Measurements from ENCODE around the gene OSBP2.

OSBP2 gene

GRCh38 chr22:30822216-30823014, 127.7 kb downstream of the OSBP2 start:
- no peak for DNase-seq

- DNase-seq = no peak
Measured at GRCh38 chr22:30823015-30823370, 128.3 kb downstream of the OSBP2 start.

- no peak for DNase-seq
Measured at GRCh38 chr22:30824096-30824495, 129.4 kb downstream of the OSBP2 start.

GRCh38 chr22:30824711-30825110, 130.0 kb downstream of the OSBP2 start:
- DNase-seq = no peak

DNA sequence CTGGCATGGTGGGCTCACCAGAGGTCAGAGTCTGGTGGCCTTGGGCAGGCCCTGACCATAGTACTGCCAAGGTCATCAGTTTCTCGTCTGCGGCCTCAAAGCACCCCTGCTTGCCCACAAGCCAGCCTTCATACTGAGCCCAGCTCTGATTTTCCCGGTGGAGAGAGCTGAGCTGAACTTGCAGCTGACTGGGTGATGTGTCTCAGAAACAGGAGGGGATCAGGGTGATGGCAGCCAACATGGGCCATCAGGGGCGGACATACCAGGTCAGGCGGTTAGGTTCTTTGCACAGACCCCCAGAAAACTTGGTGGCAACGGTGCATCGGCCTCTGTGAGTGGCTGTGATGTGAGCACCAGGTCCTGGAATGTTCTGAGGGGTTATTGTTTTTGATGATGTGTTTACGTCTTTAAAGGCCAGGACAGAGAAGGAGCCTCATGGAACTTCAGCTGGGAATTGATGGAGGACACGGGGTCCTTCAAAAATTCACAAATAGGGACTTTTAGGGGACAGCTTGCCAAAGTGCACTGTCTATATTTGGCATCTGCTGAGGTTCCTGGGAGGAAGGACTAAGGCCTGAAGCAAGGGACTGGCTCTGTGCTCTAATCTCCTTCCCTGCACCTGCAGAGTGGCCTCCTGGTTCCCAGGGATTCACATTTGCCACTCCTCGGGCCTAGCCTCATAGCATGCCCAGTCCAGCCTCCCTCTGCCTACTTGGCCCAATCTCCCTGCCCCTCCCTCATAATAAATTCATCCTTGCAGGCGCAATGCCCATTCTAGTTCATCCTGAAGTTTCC, 131.2 kb downstream of the OSBP2 start:
- DNase-seq = no peak

DNA sequence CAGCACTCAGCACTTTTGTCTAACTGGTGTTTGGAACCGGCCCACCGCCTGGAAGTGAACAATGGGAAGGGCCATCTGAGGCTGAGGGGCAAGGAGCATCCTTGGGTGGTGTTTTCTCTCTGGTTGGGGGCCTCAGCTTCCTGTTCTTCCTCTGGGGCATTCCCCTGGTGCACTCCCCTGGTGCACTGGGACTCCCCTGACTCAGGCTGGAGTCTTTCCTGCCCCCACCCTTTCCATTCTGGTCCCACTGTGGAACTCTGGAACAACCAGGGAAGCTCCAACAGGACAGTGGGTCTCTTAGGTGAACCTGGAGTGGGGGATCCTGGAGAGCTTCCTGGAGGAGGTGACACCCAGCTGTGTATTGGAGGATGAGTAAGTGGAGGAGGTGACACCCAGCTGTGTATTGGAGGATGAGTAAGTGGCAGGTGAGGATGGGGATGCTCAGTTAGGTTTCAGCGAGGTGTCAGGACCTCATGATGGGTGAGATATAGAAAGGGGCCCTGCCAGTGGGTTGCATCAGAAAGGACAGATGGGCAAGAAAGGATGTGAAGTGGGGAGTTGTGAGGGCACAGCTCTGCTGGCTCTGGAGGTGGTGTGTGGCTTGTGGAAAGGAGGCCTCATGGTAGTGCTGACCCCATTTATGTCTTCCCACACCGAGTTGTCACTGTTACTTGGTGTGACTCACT, 132.1 kb downstream of the OSBP2 start:
- DNase-seq = no peak

DNA sequence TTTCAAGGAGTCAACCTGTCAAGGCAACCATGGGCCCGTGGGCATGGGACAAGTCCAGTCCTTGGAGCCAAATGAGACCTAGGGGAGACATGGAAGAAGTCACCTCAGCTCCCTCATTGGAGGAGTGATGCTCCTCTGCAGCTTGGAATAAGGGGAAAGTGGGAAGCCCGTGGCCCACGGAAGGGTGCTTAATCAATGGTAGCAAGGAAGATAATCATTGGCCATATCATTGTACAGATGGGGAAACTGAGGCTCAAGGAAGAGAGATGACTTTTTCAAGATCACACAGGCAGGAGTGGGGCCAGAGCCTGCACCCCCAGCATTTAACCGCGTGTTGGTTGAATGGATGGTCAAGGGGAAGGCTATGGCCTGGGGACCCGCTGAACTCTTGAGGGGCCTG, 133.0 kb downstream of the OSBP2 start:
- no peak for DNase-seq

- no peak for DNase-seq
Measured at GRCh38 chr22:30828187-30829155, 133.8 kb downstream of the OSBP2 start.

- DNase-seq = no peak
Measured at GRCh38 chr22:30829901-30830550, 135.4 kb downstream of the OSBP2 start.

- no peak for DNase-seq
Measured at GRCh38 chr22:30830907-30831306, 136.2 kb downstream of the OSBP2 start.

DNA sequence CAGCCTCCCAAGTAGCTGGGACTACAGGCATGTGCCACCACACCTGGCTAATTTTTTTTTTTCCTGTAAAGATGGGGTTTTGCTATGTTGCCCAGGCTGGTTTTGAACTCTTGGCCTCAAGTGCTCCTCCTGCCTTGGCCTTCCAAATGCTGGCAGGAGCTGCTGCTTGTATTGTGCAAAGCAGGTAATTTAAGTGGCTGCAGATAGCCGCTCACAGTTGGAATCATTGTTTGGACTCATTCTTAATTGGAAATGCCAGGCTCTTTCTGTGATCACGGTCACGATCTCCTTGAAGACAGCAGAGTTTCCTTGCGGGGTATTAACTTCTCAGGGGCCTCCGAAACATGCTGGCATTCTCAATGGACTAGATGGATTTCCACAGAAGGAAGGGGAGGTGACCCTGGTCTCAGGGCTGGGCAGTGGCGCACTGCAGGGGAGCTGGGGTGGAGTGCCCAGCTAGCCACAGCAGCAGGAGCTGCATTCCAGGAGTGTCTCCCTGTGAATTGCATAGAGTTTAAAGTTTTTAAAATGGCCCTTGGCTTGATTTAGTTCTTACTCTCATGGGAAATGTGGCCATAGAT, 137.8 kb downstream of the OSBP2 start:
- no peak for DNase-seq

DNA sequence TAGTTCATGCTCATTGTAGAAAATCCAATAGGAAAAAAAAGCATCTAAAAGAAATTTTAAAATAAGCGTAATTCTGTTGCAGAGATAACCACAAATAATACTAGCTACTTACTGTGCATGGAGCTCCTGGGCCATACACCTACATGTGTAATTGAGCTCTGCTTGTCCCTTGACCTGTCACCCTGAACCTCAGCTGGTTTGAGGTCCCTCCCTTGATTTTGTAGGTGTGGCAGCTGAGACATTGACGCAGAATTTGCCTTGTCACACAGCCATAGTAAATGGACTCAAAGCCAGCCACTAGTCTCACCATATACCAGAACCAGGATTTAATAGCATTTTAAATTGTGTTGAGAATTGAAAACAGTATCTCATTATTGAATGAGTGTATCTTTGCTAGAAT, 138.6 kb downstream of the OSBP2 start:
- DNase-seq = no peak

GRCh38 chr22:30837531-30837930, 142.9 kb downstream of the OSBP2 start:
- DNase-seq = no peak

- DNase-seq = no peak
Measured at GRCh38 chr22:30838111-30838510, 143.4 kb downstream of the OSBP2 start.

DNA sequence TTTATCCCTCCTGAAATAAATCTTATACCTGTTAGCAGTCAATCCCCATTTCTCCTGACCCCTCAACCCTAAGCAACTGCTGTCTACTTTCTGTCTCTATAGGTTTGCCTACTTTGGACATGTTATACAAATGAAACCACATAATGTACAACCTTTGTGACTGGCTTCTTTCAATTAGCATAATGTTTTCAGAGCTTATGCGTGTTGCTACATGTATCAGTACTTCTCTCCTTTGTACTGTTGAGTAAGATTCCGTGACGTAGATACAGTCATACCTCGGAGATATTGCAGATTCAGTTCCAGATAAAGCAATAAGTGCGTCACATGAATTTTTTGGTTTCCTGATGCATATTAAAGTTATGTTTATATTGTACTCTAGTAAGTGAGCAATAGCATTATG, 146.6 kb downstream of the OSBP2 start:
- DNase-seq = no peak

DNA sequence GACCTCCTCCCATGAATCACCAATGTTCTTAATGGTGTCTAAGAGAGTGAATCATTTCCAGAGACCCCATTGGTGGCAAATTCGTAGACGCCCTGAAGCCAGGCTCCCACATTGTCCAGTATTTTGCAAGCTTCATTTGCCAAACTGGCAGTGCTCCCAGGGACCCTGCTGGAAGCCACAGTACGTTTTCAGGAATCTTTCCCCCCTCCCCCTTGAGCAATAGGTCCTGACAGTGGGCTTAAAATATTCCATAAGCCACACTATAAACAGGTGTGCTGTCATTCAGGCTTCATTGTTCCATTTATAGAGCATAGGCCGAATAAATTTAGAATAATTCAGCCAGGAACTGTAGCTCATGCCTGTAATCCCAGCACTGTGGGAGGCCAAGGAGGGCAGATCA, 148.6 kb downstream of the OSBP2 start:
- no peak for DNase-seq

- DNase-seq = no peak
Measured at GRCh38 chr22:30847583-30847982, 152.9 kb downstream of the OSBP2 start.

GRCh38 chr22:30855266-30855665, 160.6 kb downstream of the OSBP2 start:
- no peak for DNase-seq

DNA sequence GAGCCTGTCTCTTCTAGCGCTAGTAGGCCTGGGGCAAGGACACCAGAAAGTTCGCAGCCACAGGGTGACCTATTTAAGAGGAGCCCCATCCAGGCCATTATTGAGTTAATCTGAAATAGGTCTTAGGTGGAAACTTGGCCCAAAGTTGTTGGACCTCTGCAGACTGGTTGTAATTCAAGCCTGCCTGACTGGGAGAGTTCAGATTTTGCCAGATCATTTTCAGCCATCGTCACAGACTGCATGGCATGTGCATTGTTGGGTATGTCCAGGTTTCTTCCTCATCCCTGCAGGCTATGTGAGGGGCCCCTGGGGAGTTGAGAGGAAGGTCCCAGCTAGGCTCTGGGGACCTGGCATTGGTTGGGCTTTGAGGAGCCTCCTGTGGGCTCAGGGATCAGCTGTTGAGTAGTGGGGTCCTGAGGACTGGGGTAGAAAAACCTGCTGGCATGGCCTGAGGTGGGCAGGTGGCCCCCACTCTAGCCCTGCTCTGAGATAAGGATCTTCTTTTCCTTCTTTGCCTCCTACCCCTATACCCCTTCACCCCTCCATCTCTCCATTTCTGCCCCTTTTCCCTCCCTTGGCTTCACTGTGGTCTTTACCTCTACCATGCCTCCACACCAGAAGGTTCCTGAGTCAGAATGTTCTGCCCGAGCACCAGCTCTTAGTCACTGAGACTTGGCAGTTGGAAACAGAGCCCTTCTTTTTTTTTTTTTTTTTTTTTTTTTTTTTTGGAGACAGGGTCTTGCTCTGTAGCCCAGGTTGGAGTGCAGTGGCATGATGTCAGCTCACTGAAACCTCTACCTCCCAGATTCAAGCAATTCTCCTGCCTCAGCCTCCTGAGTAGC, 161.2 kb downstream of the OSBP2 start:
- no peak for DNase-seq

DNA sequence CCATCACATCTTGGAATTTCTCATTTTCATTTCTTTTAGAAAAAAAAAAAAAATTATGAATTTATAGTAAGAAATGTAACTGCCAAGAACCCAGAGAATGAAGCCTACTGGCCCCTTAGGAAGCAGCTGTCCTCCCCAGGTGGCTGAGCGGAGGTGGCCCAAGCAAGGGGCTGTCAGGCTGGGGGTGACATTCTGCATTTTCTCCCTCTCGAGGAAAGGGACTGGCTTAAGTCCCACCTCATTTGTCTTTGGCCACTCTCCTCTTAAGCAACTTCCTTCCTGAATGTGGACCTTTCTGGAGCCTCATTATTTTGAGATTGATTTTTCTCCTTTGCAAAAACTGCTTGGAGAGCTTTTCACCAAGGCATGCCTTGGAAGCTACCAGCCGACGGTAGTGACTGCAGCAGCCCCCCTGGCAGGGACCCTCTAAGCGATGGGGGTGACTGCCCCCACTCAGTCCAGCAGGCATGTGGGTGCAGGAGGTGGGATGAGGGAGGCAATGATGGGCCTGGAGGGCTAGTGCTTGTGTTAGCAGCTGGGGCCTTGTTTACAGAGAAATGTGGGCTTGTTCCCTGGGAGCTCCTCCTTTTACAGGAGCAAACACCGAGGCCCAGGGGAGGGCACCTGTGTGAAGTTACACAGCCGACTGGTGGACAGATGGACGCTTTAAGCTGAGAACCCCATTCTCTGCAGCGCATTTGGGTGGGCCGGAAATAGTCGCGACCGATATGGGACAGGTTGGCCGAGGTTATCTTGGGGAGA, 162.2 kb downstream of the OSBP2 start:
- no peak for DNase-seq

All from NCI-H2107 (cell line).